Astrocyte of the cerebellum (primary cell): Measurements from ENCODE around the gene XRN2.

Source experiments
- DNase-seq: peaks from one replicate; pipeline ENCODE4 v3.0.0-alpha.2; 2011; ENCODE audit warnings: low read depth
- H3K4me3 ChIP-seq: 2 replicates; pipeline ENCODE4 v1.5.1; 2011; ENCODE audit warnings: mild to moderate bottlenecking, low read depth, low read length, moderate library complexity
- CTCF ChIP-seq: IDR thresholded peaks from 2 replicates; pipeline ENCODE4 v1.5.1; 2012; ENCODE audit warnings: low read length, low read depth, moderate library complexity, mild to moderate bottlenecking; ENCODE audit errors: missing control alignments
- in situ Hi-C: cut with HindIII; loops from 2 replicates; pipeline ENCODE4 v1.10.0; 2017; ENCODE audit warnings: low sequenced_read_pairs

The XRN2 gene

GRCh38 chr20:21303061-21303871 is at the start of gene XRN2:
Gene XRN2, plus strand, starts transcription at chr20:21303331. Its CDS starts 68 bp downstream, at chr20:21303399.
- DNase-seq = peak; percentile 83

GRCh38 chr20:21257192-21257591 is 45.9 kb upstream of the XRN2 start:
- in situ Hi-C loops = no loop called here
- no peak overlapping the region for H3K4me3 ChIP-seq
- no peak for DNase-seq
- TF ChIP-seq CTCF = no peak

More at GRCh38 chr20:21303061-21303871, at the start of gene XRN2:
- H3K4me3 ChIP-seq = peak within 1 kb of the TSS; percentile 83
- in situ Hi-C loops = no loop called here
- TF ChIP-seq CTCF = peak; percentile 9

- H3K4me3 ChIP-seq = no peak overlapping the region
- in situ Hi-C loops = no loop called here
- TF ChIP-seq CTCF = no peak
- DNase-seq = no peak
These were observed 44.7 kb upstream of the XRN2 start for GRCh38 chr20:21258411-21258810.

GRCh38 chr20:21259346-21259745 is 43.8 kb upstream of the XRN2 start:
- DNase-seq = no peak
- no peak overlapping the region for H3K4me3 ChIP-seq
- TF ChIP-seq CTCF = no peak
- in situ Hi-C loops = no loop called here

- no peak for TF ChIP-seq CTCF
- in situ Hi-C loops = no loop called here
- no peak overlapping the region for H3K4me3 ChIP-seq
These were observed 40.3 kb upstream of the XRN2 start for GRCh38 chr20:21262812-21263211.

GRCh38 chr20:21265261-21266190 is 37.6 kb upstream of the XRN2 start:
- no peak overlapping the region for H3K4me3 ChIP-seq
- in situ Hi-C loops = no loop called here
- no peak for TF ChIP-seq CTCF
- DNase-seq = no peak

More at GRCh38 chr20:21262812-21263211, 40.3 kb upstream of the XRN2 start:
- DNase-seq = no peak
